Hematopoietic multipotent progenitor cell (in vitro differentiated cells): ENCODE measurements around the gene RCE1. TPM values are rescaled to one million over a fixed set of nuclear protein-coding genes. Genes with fewer than 3 reads are reported as not detected.

Source experiments
- DNase-seq, 3 donors: peaks; one replicate each; pipeline ENCODE4 v3.0.0-alpha.2; 2011 to 2015; ENCODE audit warnings: low read depth in 2 of 3, low spot score in 2 of 3
- total RNA-seq: library from RNA; depleted of rRNA; stranded (reverse); fragments of >200 nt; gene quantifications from one replicate; pipeline ENCODE4 v1.2.3, GENCODE V29; 2012

Gene RCE1
- total RNA-seq, 1 donor = 30.4 TPM

DNA sequence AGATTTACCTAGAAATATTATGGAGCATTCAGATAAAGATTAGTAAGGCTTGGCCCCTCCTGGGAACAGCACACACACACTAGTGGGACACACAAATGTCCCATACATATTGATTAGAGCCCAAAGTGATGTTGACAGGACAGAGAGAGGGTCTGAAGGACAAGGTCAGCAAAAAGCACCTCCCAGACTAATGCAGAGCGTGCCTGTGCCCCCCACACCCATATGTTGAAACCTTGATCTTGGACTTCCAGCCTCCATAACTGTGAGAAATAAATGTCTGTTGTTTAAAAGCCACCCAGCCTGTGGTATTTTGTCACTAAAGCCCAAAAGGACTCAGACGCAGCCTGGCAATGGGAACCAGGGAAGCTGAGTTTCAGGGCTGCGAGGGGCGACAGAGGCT, 41.2 kb downstream of the RCE1 start:
- DNase-seq = no peak

DNA sequence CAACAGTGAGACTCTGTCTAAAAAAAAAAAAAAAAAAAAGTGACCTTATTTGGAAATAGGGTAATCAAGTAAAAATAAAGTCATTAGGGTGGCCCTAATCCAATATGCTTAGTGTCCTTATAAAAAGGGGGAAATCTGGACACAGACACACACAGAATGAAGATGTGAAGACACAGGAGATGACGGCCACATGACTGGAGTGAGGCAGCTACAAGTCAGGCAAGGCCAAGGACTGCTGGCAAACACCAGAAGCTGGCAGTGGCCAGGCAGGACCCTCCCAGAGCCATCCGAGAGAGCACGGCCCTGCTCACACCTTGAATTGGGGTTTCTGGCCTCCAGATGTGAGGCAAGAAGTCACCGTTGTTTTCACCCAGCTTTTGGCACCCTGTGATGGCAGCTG, 42.2 kb downstream of the RCE1 start:
- no peak for DNase-seq

DNA sequence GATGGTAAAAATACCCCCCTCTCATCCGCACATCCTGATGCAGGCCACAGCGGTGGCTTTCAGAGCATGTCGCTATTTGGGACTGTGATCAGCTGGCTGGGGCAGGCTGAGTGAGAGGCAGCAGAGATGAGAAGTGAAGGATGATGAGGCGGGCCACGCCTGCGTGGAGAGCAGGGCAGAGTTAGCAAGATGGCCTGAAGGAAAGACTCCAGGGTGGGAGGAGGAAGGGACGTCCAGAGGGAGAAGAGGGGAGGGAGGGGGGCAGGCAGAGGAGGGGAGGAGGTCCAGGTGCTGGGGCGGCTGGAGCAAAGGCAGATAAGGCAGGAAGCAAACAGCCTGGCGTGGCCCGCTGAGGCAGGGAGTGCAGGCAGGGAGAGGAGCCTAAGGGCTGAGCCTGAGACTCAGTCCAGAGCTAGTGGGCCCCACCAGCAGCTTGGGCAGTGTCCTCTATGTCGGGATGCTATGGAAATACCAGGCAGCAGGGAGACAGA, 42.8 kb downstream of the RCE1 start:
- no peak for DNase-seq

DNA sequence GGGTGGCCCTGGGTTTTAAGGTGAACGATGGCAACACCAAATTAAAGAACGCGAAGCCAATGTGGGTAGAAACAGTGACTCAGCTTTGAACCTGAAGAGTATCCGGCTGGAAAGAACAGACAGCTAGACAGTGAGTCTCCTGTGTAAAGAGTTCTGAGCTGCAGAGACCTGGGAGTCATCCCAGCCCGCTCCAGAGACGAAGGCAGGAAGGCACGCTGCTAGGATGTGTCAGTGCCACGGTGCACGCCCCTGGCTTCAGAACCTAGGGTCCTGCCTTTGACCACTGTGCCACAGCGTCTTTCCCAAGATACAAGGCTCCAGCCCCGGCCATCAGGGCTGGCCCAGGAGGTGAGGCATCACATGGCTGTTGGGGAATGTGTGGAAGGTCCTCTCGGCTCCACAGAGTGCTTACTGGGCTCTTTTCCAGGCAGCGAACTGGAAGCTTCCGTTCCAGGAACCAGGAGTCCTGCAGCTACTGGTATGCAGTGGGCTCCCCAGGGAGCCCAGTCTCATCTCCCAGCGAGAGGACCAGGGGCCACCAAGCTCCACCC, 43.5 kb downstream of the RCE1 start:
- no peak for DNase-seq

DNA sequence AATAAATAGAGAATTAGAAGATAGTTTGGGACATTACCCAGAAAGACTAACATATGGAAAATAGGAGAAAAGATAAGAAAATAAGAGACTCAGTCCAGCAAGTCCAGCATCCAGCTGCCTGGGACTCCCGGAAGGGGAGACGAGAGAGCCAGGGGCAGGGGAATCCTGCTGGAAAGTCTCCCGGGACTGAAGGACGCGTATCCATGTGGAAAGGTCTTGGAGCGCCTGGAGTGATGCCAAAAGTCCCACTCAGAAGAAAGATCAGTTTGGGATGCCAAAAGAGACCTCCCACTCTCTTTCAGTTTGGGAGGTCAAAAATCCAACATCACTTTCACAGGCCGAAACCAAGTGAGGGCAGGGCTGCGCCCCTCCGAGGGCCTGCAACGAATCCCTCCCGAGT, 44.3 kb downstream of the RCE1 start:
- DNase-seq = no peak

DNA sequence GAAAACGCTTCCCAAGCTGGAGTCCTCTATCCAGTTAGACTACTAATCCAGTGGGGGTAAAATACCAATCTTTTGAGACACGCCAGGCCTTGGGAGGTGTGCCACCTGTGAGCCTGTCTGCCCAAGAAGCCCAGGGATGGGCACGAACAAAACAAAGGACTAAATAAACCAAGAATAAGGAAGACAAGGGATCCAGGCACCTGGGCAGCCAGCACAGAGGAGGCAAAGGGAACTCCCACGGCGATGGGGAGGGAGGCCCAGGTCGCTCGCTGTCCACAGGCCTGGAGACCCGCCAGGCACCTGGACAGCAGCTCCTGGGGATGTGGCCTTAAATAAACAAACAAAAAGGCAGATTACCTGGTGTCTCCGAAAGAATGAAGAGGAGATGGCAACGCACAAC, 45.0 kb downstream of the RCE1 start:
- no peak for DNase-seq

DNA sequence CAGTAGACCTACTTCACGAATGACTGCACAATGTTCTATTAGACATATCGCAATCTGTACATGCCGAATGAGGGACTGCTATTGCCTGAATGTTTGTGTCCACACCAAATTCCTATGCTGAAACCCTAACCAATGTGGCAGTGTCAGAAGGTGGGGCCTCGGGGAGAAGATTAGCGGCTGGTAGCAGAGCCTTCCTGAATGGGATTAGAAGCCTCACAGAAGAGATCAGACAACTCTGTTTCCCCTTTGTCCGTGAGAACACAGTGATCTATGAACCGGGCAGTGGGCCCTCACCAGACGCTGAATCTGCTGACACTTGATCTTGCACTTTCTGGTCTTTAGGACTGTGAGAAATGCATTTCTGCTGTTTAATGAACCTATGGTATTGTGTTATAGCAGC, 46.7 kb downstream of the RCE1 start:
- DNase-seq = no peak

DNA sequence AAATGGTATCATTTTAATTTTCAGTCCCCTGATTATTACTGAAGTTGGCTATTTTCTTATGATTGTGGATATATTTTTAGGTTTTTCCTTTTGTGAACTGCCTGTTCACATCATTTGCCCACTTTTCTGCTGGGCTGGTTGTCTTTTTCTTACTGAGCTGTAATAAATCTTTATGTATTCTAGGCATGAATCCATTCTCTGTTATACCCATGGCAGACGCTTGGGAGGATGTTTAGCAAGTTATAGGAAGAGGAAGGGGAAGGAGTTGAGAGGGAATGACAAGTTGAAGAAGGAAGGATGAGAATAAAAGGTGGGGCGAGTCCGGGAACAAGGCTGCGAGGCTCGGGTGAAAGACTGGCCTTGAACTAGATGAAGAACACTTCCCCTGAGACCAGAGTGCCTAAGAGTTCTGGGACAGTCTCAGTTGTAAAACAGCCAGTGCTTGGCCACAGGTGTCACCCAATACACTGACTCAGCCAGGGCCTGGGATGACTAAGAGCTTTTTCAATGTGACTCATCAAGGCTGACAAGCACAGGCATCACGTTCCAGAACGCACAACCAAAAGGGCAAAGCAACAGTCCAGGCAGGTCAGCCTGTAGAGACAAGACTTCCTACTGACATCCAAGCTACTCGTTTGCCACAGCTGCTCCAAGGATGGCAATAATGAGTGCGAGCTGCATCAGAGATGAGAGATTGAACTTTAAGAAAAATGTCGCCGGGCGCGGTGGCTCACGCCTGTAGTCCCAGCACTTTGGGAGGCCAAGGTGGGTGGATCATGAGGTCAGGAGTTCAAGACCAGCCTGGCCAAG, 48.8 kb downstream of the RCE1 start:
- DNase-seq = peak in 2 of 3 donors; percentile 49 to 61

DNA sequence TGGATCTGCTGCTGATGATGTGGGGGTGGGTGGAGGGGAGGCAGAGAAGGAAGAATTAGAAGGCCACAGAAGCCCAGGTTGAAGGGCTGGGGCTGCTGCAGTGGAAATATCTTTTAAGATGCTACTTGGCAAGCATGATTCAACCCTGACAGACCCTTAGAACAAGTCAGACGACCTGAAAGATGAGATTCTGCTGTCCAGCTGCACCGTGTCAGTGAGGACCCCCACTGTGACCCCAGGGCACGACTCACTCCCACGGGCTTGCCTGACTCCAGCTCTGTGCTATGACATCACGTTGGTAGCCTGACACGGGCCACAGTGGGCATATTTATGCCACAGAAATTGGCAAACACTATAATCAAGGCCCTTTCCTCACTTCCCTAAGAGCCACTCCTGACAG, 49.7 kb downstream of the RCE1 start:
- no peak for DNase-seq

DNA sequence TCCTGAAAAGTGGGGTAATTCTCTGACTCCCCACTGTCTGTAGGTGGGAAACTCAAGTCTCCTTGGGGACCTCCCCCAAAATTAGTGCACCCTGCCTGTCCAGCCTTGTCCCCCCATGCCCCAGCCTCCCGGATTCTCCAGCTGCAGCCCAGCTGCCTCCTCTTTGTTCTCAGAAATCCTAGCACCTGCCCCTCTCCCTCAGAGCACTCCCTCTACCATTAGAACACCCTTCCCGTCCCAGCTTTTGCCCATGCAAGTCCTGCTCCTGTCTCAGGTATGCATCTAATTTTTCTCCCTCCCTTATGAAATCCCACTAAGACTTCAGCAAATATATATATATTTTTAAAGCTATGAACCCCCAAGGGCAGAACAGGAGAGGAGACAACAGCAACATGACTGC, 50.9 kb downstream of the RCE1 start:
- no peak for DNase-seq

Other genes with a start within 250 kb of the RCE1 start
- 102 TPM for gene RBM14, start 226.8 kb upstream of the RCE1 start, total RNA-seq
- 104 TPM for gene RBM4, start 204.7 kb upstream of the RCE1 start, total RNA-seq
- gene RBM4B, start 165.6 kb upstream of the RCE1 start, total RNA-seq = 31.8 TPM
- 26.1 TPM for gene SPTBN2, start 114.2 kb upstream of the RCE1 start, total RNA-seq
- gene LRFN4, start 13.6 kb downstream of the RCE1 start, total RNA-seq = 33.7 TPM
- gene PC, start 114.9 kb downstream of the RCE1 start, total RNA-seq = 1.6 TPM
- gene C11orf86, start 131.9 kb downstream of the RCE1 start, total RNA-seq = not detected
- under 0.01 TPM for gene SYT12, start 179.7 kb downstream of the RCE1 start, total RNA-seq
- 0.54 TPM for gene RHOD, start 213.4 kb downstream of the RCE1 start, total RNA-seq